GM18502 (cell line): ENCODE results near the gene CKLF.
"Not testable (repeated sequence)": the region's sequence is repeated elsewhere in the genome, so short reads cannot be mapped to it uniquely, and the experiment has no call there.

Experiments
- ATAC-seq: cut with Tn5 transposase; IDR thresholded peaks from one replicate; pipeline ENCODE4 v1.9.1; 2021; ENCODE audit warnings: mild to moderate bottlenecking; ENCODE audit not compliant: unreplicated experiment, poor library complexity

CKLF gene

DNA sequence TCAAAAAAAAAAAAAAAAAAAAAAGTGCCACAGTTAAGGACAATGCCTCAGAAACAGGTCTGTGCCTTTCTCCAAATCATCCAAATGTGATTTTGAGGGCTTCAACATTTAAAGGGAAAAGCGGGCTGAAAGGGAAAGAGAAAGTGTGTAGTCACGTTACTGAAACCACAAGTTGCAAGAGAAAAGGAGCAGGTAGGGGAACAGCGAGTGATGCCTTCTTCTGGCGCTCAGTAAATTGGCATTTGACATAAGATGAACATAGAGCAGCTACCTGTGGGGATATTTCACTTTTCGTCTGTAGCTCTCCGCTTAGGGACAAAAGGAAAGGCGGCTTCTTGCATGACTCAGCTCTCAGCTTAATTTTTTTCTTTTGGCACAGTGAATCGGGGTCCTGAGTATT is 37.9 kb downstream of the CKLF start:
- peak; percentile 48 for ATAC-seq

- no peak for ATAC-seq
Measured at GRCh38 chr16:66591018-66591417, 38.6 kb downstream of the CKLF start.

GRCh38 chr16:66592241-66592640 is 39.9 kb downstream of the CKLF start:
- no peak for ATAC-seq

- no peak for ATAC-seq
Measured at GRCh38 chr16:66592814-66593213, 40.4 kb downstream of the CKLF start.

- ATAC-seq, result no peak
Measured at GRCh38 chr16:66594739-66595138, 42.4 kb downstream of the CKLF start.

DNA sequence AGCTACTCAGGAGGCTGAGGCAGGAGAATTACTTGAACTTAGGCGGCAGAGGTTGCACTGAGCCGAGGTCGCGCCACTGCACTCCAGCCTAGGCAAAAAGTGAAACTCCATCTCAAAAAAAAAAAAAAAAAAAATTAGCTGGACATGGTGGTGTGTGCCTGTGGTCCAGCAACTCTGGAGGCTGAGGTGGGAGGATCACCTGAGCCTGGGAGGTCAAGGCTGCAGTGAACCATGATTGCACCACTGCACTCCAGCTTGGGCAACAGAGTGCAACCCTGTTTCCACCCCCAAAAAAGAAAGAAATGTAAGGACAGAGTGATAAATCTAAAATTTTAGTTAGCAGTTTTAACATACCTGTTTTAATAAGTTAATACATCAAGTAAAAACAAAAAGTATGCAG is 44.2 kb downstream of the CKLF start:
- ATAC-seq, result not testable (repeated sequence)

DNA sequence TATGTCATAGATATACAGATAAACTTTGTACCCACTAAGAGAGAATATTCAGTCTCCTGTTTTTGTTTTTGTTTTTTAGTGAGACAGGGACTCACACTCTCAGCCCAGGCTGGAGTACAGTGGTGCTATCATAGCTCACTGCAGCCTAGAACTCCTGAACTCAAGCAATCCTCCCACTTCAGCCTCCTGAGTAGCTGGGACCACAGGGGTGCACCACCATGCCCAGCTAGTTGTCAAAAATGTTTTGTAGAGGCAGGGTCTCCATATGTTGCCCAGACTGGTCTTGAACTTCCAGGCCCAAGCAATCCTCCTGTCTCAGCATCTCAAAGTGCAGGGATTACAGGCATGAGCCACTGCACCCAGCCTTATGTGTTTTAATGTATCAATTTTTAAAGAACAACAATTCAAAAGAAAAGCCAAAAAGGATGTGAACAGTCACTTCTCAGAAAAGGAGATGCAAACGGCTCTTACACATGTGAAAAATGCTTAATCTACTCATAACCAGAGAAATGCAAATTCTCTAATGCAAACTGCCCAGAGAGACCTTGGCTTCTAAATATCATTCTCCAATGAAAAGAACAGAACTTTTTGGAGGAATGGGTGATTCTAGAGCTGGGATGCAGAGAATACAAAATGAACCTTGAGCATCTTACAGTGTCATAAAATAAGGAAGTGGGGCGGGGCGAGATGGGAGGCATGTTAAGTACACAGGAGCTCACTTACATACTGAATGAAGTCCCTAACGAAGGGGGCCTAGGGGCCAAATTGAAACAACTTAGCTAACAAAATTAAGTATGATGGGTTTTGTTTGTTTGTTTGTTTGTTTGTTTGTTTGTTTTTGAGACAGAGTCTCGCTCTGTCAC is 44.8 kb downstream of the CKLF start:
- no peak for ATAC-seq

GRCh38 chr16:66598111-66598510 is 45.7 kb downstream of the CKLF start:
- no peak for ATAC-seq

DNA sequence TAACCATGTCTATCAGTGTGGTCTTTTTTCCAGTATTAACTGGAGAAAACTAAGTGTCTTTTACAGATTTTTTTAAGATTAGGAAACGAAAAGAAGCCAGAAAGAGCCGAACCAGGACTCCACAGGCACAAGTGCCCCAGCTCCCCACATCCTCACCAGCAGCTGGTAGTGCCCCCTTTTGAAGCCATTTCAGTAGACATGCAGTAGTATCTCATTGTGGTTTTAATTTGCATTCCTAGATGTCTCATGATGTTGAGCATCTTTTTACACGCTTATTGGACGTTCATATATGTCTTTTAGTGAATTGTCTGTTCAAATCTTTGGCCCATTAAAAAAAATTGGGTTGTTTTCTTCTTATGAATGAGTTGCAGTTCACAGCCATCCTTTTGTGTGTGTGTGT is 47.4 kb downstream of the CKLF start:
- ATAC-seq, result no peak

- no peak for ATAC-seq
Measured at GRCh38 chr16:66600477-66600876, 48.1 kb downstream of the CKLF start.

DNA sequence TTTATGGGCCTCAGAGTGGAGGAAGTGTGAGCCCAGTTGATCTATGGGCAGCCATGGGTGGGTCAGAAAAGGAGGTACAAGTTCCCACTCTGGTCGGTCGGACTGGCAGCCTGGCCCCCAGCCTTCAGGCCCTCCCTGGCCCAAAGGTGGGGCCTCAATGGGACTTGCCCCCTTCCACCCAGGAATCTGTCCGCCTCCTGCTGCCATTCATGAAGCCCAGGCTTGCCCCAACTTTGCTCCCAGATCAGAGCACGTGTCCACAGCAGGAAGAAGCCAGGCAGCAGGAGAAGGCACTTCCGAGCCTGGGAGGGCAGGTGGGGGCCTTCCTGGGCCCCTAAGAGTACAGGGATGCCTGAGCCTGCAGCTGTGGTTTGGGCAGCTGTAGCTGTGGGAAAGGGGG is 49.1 kb downstream of the CKLF start:
- no peak for ATAC-seq

- no peak for ATAC-seq
Measured at GRCh38 chr16:66603537-66604375, 51.4 kb downstream of the CKLF start.

DNA sequence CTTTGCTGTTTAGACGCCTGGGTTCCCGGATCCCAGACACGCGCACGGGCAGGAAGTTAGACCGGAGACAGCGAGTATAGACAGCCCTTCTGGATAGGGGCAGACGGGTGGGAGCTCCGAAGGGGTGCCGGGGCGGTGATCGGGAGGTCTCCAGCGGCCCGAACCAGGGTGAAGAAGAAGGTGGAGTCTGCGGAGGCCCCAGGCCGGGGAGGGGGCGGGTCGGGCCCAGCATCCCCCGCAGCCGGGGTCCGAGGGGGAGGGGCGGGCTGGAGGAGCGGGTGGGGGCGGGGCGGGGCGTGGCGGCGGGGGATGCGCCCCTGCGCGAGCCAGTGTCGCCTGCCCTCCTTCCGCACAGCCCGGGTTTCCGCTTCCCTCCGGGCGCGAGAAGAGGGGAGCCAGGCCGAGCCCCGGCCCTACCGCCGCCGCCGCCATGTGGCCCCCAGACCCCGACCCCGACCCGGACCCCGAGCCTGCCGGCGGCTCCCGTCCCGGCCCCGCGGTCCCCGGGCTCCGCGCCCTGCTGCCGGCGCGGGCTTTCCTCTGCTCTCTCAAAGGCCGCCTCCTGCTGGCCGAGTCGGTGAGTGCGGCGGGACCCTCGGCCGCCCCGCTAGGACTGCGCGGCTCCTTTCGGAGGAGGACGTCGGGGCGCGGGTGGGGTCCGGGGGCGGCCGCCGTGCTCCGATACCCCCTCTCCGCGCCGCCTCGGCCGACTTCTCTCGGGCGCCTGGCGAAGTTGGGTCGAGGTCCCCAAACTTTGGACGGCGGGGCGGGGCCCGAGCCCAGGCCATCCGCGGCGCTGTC is 52.2 kb downstream of the CKLF start, which contains the start of gene CMTM3:
Gene CMTM3, plus strand, starts transcription at position 329 of the 801 bp plus-strand sequence. Its CDS starts 102 bp downstream, at position 431.
- ATAC-seq, result peak; percentile 64

DNA sequence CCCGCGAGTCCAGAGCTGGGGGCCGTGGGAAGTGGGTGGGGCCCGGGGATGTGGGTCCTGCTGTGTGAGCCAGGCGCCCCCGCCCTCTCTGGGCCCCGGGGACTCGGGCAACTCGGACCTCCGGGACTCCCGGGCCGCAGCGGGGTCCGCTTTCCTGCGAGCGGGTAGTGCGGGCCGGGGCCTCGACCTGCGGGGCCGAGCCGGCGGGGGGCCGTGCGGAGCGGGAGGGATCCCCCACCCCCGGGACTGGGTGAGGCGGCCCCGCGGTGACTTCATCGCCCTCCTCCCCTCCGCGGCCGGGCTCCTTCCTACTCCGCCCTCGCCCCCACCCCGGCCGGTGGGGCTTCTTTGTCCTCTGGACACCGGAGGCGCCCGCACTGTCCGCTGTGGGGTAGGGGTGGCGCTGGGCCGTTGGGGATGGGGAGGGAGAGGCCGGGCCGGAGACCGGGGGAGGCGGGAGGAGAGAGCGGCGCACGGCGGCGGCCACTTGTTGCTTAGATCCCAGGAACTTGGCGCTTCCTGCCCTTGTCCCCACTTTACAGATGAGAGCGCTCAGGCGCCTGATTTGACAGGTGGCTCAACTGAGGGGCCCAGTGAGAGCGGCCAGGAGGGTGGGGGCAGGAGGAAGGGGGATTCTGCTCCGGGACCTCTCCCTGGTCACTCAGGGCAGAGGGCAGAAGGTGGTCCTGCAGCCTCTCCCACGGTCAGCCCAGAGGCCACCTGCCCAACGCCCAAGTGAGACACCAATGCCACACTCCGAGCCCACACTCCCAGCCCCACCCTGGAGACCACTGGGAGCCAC is 53.0 kb downstream of the CKLF start:
- peak; percentile 12 for ATAC-seq

GRCh38 chr16:66605979-66606751 is 53.8 kb downstream of the CKLF start:
- peak; percentile 53 for ATAC-seq

- peak; percentile 51 for ATAC-seq
Measured at GRCh38 chr16:66608241-66609138, 56.1 kb downstream of the CKLF start.

- ATAC-seq, result no peak
Measured at GRCh38 chr16:66609139-66609510, 56.7 kb downstream of the CKLF start.
